HCT116 (cell line): ENCODE measurements around the gene PDE4A. TPM values are rescaled to one million over a fixed set of nuclear protein-coding genes. Genes with fewer than 3 reads are reported as not detected.

Experiments
- ATAC-seq: fragments of 200-7000 bp; cut with Tn5 transposase; 2 replicates; pipeline ENCODE4 v1.9.1; 2020; ENCODE audit warnings: mild to moderate bottlenecking, moderate library complexity
- BruUV-seq: library from RNA; stranded (reverse); fragments of 400-500 nt; replicated peaks from 2 replicates; lab custom pipeline; 2021; lab: Mats Ljungman, UMichigan
- CTCF ChIA-PET: fragments of 300-600 bp; sonication (Branson Sonifier 250); formaldehyde crosslinking; loops from one replicate; lab custom pipeline; 2021; ENCODE audit warnings: antibody characterized with exemption; lab: Charles Lee
- POLR2A ChIA-PET: fragments of 300-600, 350-600 bp; sonication (Branson Sonifier 250); formaldehyde crosslinking; loops from one replicate; lab custom pipeline; 2021; ENCODE audit warnings: antibody characterized with exemption; lab: Charles Lee
- RAD21 ChIA-PET, 2 experiments: fragments of 300-600 bp; sonication (Branson Sonifier 250); formaldehyde crosslinking; loops; one replicate each; lab custom pipeline; 2023; ENCODE audit warnings: low total read pairs in 2 of 2; ENCODE audit not compliant: uncharacterized antibody in 2 of 2, unreplicated experiment in 2 of 2, low non-redundant PET in 1 of 2; lab: Charles Lee
- DNase-seq: peaks from one replicate; pipeline ENCODE4 v3.0.0-alpha.2; 2010; ENCODE audit warnings: low read depth, low spot score
- H2AFZ ChIP-seq: fragments of 200-600 bp; shearing (Covaris generic), sonication (generic); 2 replicates; pipeline ENCODE4 v1.6.1; 2017; ENCODE audit warnings: low read depth, mixed run types, mixed read lengths, antibody characterized with exemption, low read length; ENCODE audit not compliant: poor library complexity, severe bottlenecking
- H3K27ac ChIP-seq: 2 replicates; pipeline ENCODE4 v1.5.1; 2012; ENCODE audit warnings: low read depth, low read length
- H3K27me3 ChIP-seq: fragments of 200-600 bp; sonication (generic); 2 replicates; pipeline ENCODE4 v1.6.1; 2016; ENCODE audit warnings: mixed run types, low read length, mixed read lengths; ENCODE audit not compliant: insufficient read depth
- H3K36me3 ChIP-seq, 2 experiments: fragments of 200-500 bp in 1 of 2; fragments of 200-600 bp in 1 of 2; sonication (Bioruptor generic) in 1 of 2; sonication (generic) in 1 of 2; 2 replicates each; pipeline versions ENCODE4 v1.5.1 to v1.6.1; 2014 to 2016; ENCODE audit warnings: low read length in 2 of 2, inconsistent platforms in 1 of 2, mixed read lengths in 1 of 2, mixed run types in 1 of 2; ENCODE audit not compliant: insufficient read depth in 2 of 2, control insufficient read depth in 1 of 2
- H3K4me1 ChIP-seq, 2 experiments: fragments of 200-600 bp in 1 of 2; sonication (generic) in 1 of 2; 2 replicates each; pipeline versions ENCODE4 v1.5.1 to v1.6.1; 2012 to 2017; ENCODE audit warnings: low read length in 2 of 2, inconsistent platforms in 1 of 2, mild to moderate bottlenecking in 1 of 2, mixed read lengths in 1 of 2, mixed run types in 1 of 2, moderate library complexity in 1 of 2; ENCODE audit not compliant: insufficient read depth in 2 of 2, control insufficient read depth in 1 of 2
- H3K4me2 ChIP-seq: fragments of 200-600 bp; sonication (generic); 2 replicates; pipeline ENCODE4 v1.6.1; 2017; ENCODE audit warnings: mixed run types, low read length, mixed read lengths
- H3K4me3 ChIP-seq, 2 experiments: fragments of 200-600 bp in 1 of 2; sonication (generic) in 1 of 2; replicated peaks in 1 of 2; 2 replicates each; pipeline ENCODE4 v1.5.1; 2011 to 2016; ENCODE audit warnings: low read length in 2 of 2, control low read depth in 1 of 2, low read depth in 1 of 2, mild to moderate bottlenecking in 1 of 2, mixed read lengths in 1 of 2, mixed run types in 1 of 2
- H3K79me2 ChIP-seq: fragments of 200-600 bp; sonication (generic); 2 replicates; pipeline ENCODE4 v1.6.1; 2017; ENCODE audit warnings: mild to moderate bottlenecking, mixed run types, low read length, moderate library complexity, mixed read lengths; ENCODE audit not compliant: insufficient read depth
- H3K9ac ChIP-seq: fragments of 200-600 bp; sonication (generic); 2 replicates; pipeline ENCODE4 v1.6.1; 2016; ENCODE audit warnings: low read length, mixed read lengths
- H3K9me2 ChIP-seq: fragments of 200-600 bp; sonication (generic), shearing (Covaris generic); 2 replicates; pipeline ENCODE4 v1.6.1; 2017; ENCODE audit warnings: mixed run types, mild to moderate bottlenecking, moderate library complexity; ENCODE audit not compliant: insufficient read depth
- H3K9me3 ChIP-seq, 2 experiments: fragments of 200-500 bp in 1 of 2; fragments of 200-600 bp in 1 of 2; sonication (Bioruptor generic) in 1 of 2; sonication (generic) in 1 of 2; 2 replicates each; pipeline ENCODE4 v1.6.1; 2014 to 2017; ENCODE audit warnings: low read length in 2 of 2, mixed read lengths in 2 of 2, inconsistent platforms in 1 of 2, low read depth in 1 of 2, mild to moderate bottlenecking in 1 of 2, mixed run types in 1 of 2, moderate library complexity in 1 of 2; ENCODE audit not compliant: control insufficient read depth in 1 of 2, insufficient read depth in 1 of 2
- H4K20me1 ChIP-seq: fragments of 200-600 bp; sonication (generic), shearing (Covaris generic); 2 replicates; pipeline ENCODE4 v1.6.1; 2017; ENCODE audit warnings: mixed run types, mild to moderate bottlenecking, moderate library complexity; ENCODE audit not compliant: insufficient read depth
- CBX3 ChIP-seq: IDR thresholded peaks from 2 replicates; pipeline ENCODE4 v1.6.1; 2012; ENCODE audit warnings: low read depth
- CEBPB ChIP-seq: IDR thresholded peaks from 2 replicates; pipeline ENCODE4 v1.6.1; 2012; ENCODE audit warnings: low read depth
- EGR1 ChIP-seq: IDR thresholded peaks from 2 replicates; pipeline ENCODE4 v1.6.1; 2012; ENCODE audit warnings: low read depth
- EZH2phosphoT487 ChIP-seq: fragments of 200-600 bp; IDR thresholded peaks from 2 replicates; pipeline ENCODE4 v1.6.1; 2018; ENCODE audit warnings: antibody characterized with exemption, borderline replicate concordance
- JUND ChIP-seq: IDR thresholded peaks from 2 replicates; pipeline ENCODE4 v1.6.1; 2012
- POLR2AphosphoS5 ChIP-seq: IDR thresholded peaks from 2 replicates; pipeline ENCODE4 v1.6.1; 2011; ENCODE audit warnings: mild to moderate bottlenecking, low read depth, low read length, moderate library complexity
- RAD21 ChIP-seq: IDR thresholded peaks from 2 replicates; pipeline ENCODE4 v1.6.1; 2012; ENCODE audit warnings: low read depth, mild to moderate bottlenecking
- SIN3A ChIP-seq: IDR thresholded peaks from 2 replicates; pipeline ENCODE4 v1.6.1; 2012; ENCODE audit warnings: low read depth
- SRF ChIP-seq: IDR thresholded peaks from 2 replicates; pipeline ENCODE4 v1.6.1; 2012; ENCODE audit warnings: low read depth
- TCF7L2 ChIP-seq: IDR thresholded peaks from 2 replicates; pipeline ENCODE4 v1.7.0; 2011; ENCODE audit warnings: borderline replicate concordance, inconsistent platforms; ENCODE audit not compliant: insufficient read depth, insufficient read length; ENCODE audit errors: extremely low read depth
- ZNF274 ChIP-seq: fragments of 200-500 bp; sonication (Bioruptor generic); IDR thresholded peaks from 2 replicates; pipeline ENCODE4 v1.6.1; 2014; ENCODE audit warnings: mild to moderate bottlenecking, low read depth, low read length, inconsistent platforms
- intact Hi-C: fragments of 100-400 bp; cut with micrococcal nuclease; formaldehyde crosslinking; loops from 2 replicates; pipeline ENCODE4 v1.10.0; 2022
- total RNA-seq: library from RNA; stranded (reverse); gene quantifications from one replicate; pipeline ENCODE4 v1.2.1, GENCODE V29; 2021; ENCODE audit not compliant: unreplicated experiment
- TF ChIP-seq, protein P1 (sequence below): IDR thresholded peaks from 2 replicates; pipeline ENCODE4 v1.6.1; 2012; ENCODE audit warnings: low read depth
- TF ChIP-seq, protein P2 (sequence below): IDR thresholded peaks from 2 replicates; pipeline ENCODE4 v1.6.1; 2012
- TF ChIP-seq, protein P3 (sequence below), 3 experiments: fragments of 200-600 bp in 1 of 3; sonication (generic) in 1 of 3; IDR thresholded peaks in 2 of 3; conservative IDR thresholded peaks in 1 of 3; 2 replicates each; pipeline ENCODE4 v1.5.1; 2012 to 2017; ENCODE audit warnings: low read depth in 2 of 3, low read length in 2 of 3, antibody characterized with exemption in 1 of 3, borderline replicate concordance in 1 of 3, control low read depth in 1 of 3, mild to moderate bottlenecking in 1 of 3, mixed read lengths in 1 of 3, mixed run types in 1 of 3, moderate library complexity in 1 of 3; ENCODE audit not compliant: insufficient read depth in 1 of 3
- TF ChIP-seq, protein P4 (sequence below): IDR thresholded peaks from 2 replicates; pipeline ENCODE4 v1.6.1; 2012
- TF ChIP-seq, protein P5 (sequence below): IDR thresholded peaks from 2 replicates; pipeline ENCODE4 v1.6.1; 2011; ENCODE audit warnings: mild to moderate bottlenecking, low read length, moderate library complexity; ENCODE audit not compliant: insufficient replicate concordance; ENCODE audit errors: extremely low read depth

Gene PDE4A
- total RNA-seq, 1 experiment from 2014 or later = 33.7 TPM

DNA sequence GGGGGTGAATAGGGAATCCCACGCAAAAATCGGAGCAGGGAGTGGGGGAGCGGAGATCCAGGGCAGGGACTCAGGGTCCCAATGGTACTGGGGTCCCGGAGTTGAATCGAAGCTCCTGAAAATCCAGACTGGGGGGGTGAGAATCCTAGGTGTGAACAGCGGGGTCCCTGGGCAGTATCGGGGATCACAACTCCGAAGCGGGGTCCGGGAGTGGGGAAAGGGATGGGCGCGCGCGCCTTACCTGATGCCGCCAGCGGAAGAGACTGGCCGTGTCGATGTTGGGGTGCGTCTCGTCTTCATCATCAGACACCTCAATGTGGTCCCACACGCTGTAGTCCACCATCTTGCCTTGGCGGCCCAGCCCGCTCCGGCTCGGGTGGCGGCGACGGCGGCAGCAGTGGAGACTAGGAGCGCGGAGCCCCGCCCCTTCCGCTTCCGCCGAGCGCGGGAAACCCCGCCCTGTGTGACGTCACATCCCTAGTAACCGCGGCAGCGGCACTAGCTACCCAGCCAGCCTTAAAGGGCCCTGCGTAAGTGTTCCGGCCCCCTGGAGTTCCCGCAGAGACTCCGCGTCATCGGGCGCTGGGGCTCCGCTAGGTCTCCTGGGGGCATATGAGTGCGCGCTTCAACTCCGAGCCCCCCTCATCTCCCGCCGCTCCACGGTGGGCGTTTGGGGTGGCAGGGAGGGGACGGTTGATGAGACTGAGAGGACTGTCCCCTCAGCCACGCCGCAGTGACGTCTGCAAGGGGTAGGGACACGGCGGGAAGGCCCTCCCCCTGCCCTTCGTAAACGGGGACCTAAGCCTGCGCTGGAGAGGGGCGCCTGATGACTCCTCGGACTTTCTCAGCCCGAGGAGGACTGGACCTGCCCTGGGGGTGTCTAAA, 17.0 kb upstream of the PDE4A start, which contains the start of gene CDC37:
Gene CDC37 (minus strand): TSS at position 406 of the 885 bp plus-strand sequence. CDS start 63 bp downstream, at position 343.
- peak within 1 kb of the TSS; percentile 79 for H3K27ac ChIP-seq
- peak; percentile 97 for TF ChIP-seq POLR2AphosphoS5
- no peak for TF ChIP-seq EZH2phosphoT487
- TF ChIP-seq, protein P1, sequence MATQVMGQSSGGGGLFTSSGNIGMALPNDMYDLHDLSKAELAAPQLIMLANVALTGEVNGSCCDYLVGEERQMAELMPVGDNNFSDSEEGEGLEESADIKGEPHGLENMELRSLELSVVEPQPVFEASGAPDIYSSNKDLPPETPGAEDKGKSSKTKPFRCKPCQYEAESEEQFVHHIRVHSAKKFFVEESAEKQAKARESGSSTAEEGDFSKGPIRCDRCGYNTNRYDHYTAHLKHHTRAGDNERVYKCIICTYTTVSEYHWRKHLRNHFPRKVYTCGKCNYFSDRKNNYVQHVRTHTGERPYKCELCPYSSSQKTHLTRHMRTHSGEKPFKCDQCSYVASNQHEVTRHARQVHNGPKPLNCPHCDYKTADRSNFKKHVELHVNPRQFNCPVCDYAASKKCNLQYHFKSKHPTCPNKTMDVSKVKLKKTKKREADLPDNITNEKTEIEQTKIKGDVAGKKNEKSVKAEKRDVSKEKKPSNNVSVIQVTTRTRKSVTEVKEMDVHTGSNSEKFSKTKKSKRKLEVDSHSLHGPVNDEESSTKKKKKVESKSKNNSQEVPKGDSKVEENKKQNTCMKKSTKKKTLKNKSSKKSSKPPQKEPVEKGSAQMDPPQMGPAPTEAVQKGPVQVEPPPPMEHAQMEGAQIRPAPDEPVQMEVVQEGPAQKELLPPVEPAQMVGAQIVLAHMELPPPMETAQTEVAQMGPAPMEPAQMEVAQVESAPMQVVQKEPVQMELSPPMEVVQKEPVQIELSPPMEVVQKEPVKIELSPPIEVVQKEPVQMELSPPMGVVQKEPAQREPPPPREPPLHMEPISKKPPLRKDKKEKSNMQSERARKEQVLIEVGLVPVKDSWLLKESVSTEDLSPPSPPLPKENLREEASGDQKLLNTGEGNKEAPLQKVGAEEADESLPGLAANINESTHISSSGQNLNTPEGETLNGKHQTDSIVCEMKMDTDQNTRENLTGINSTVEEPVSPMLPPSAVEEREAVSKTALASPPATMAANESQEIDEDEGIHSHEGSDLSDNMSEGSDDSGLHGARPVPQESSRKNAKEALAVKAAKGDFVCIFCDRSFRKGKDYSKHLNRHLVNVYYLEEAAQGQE = no peak
- TF ChIP-seq, protein P2, sequence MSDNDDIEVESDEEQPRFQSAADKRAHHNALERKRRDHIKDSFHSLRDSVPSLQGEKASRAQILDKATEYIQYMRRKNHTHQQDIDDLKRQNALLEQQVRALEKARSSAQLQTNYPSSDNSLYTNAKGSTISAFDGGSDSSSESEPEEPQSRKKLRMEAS = peak; percentile 77
- TF ChIP-seq RAD21 = no peak
- no peak for TF ChIP-seq JUND
- no peak for TF ChIP-seq SRF
- TF ChIP-seq, protein P3, sequence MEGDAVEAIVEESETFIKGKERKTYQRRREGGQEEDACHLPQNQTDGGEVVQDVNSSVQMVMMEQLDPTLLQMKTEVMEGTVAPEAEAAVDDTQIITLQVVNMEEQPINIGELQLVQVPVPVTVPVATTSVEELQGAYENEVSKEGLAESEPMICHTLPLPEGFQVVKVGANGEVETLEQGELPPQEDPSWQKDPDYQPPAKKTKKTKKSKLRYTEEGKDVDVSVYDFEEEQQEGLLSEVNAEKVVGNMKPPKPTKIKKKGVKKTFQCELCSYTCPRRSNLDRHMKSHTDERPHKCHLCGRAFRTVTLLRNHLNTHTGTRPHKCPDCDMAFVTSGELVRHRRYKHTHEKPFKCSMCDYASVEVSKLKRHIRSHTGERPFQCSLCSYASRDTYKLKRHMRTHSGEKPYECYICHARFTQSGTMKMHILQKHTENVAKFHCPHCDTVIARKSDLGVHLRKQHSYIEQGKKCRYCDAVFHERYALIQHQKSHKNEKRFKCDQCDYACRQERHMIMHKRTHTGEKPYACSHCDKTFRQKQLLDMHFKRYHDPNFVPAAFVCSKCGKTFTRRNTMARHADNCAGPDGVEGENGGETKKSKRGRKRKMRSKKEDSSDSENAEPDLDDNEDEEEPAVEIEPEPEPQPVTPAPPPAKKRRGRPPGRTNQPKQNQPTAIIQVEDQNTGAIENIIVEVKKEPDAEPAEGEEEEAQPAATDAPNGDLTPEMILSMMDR (IDR thresholded peaks at IDR 0.05 in 2 of 3, conservative IDR thresholded peaks at IDR 0.05 in 1 of 3; ENCODE audit: borderline replicate concordance in 1 of 3, insufficient read depth in 1 of 3, low read depth in 2 of 3, low read length in 2 of 3) = no peak
- TF ChIP-seq, protein P4, sequence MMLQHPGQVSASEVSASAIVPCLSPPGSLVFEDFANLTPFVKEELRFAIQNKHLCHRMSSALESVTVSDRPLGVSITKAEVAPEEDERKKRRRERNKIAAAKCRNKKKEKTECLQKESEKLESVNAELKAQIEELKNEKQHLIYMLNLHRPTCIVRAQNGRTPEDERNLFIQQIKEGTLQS = no peak
- no peak for TF ChIP-seq CEBPB
- peak; percentile 92; the same call in 1 of the 2 replicates for TF ChIP-seq SIN3A
- TF ChIP-seq, protein P5, sequence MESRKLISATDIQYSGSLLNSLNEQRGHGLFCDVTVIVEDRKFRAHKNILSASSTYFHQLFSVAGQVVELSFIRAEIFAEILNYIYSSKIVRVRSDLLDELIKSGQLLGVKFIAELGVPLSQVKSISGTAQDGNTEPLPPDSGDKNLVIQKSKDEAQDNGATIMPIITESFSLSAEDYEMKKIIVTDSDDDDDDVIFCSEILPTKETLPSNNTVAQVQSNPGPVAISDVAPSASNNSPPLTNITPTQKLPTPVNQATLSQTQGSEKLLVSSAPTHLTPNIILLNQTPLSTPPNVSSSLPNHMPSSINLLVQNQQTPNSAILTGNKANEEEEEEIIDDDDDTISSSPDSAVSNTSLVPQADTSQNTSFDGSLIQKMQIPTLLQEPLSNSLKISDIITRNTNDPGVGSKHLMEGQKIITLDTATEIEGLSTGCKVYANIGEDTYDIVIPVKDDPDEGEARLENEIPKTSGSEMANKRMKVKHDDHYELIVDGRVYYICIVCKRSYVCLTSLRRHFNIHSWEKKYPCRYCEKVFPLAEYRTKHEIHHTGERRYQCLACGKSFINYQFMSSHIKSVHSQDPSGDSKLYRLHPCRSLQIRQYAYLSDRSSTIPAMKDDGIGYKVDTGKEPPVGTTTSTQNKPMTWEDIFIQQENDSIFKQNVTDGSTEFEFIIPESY = no peak
- TF ChIP-seq TCF7L2 = peak; percentile 13
- TF ChIP-seq EGR1 = no peak
- no peak for TF ChIP-seq ZNF274
- TF ChIP-seq CBX3 = no peak

More for the DNA sequence above, 17.0 kb upstream of the PDE4A start, which contains the start of gene CDC37:
- H3K79me2 ChIP-seq = peaks cover 50% of the 10 kb centered on the region
- H3K36me3 ChIP-seq = peaks cover 2 to 17% of the 10 kb centered on the region in 2 experiments; a peak in 3 of 4 replicates
- H4K20me1 ChIP-seq = peaks cover 7% of the 10 kb centered on the region; the same call in 1 of the 2 replicates
- H2AFZ ChIP-seq = peak within 1 kb of the TSS; percentile 90
- peak within 1 kb of the TSS; percentile 97 for H3K9ac ChIP-seq
- DNase-seq (peak; percentile 93), ATAC-seq (peak; percentile 84)
- ChIA-PET RAD21 (interaction anchor here (1.0 to 1.2 kb wide), 2 partner anchors 80 to 150 kb away, joined by 3 to 4 read pairs; no protein-coding TSS in a partner anchor), POLR2A (interaction anchor here (0.6 to 1.8 kb wide), 4 partner anchors 9 to 21 kb away, joined by 3 to 7 read pairs (median 4); no protein-coding TSS in a partner anchor), CTCF (interaction anchor here (0.5 to 4.4 kb wide), 17 partner anchors 9 to 315 kb away, joined by 3 to 60 read pairs (median 4); partner anchors contain the start of genes DNM2, ICAM5 and MRPL4)
- no peaks in the 10 kb centered on the region for H3K9me3 ChIP-seq
- no peaks in the 10 kb centered on the region for H3K9me2 ChIP-seq
- peak within 1 kb of the TSS; percentile 99 for H3K4me2 ChIP-seq
- intact Hi-C loops = loop anchor here (1.0 to 5.0 kb wide), 3 partner anchors 74 to 296 kb away; partner anchors contain the start of genes CDKN2D and KRI1
- H3K27me3 ChIP-seq = no peaks in the 10 kb centered on the region
- H3K4me1 ChIP-seq = peaks cover 11 to 36% of the 10 kb centered on the region in 2 experiments
- TSS peak; percentile 55 for BruUV-seq
- H3K4me3 ChIP-seq = peak within 1 kb of the TSS; percentile 94 to 100
